HepG2 (cell line): ENCODE results near the gene NLGN2. TPM values are rescaled to one million over a fixed set of nuclear protein-coding genes. Genes with fewer than 3 reads are reported as not detected.

Source experiments
- ATAC-seq: fragments of 200-7000 bp; cut with Tn5 transposase; 3 replicates; pipeline ENCODE4 v1.9.1; 2020; ENCODE audit warnings: mild to moderate bottlenecking, moderate library complexity
- BruUV-seq: library from RNA; stranded (reverse); fragments of 400-500 nt; replicated peaks from 2 replicates; lab custom pipeline; 2021; lab: Mats Ljungman, UMichigan
- CTCF ChIA-PET: fragments of 300-600 bp; formaldehyde crosslinking; extraction: SDS; loops from one replicate; lab custom pipeline; 2021; ENCODE audit warnings: low total read pairs, inconsistent platforms, low intra/inter-chr PET ratio; lab: Yijun Ruan, JAX
- POLR2A ChIA-PET: fragments of 350-600 bp; sonication (Branson Sonifier 250); formaldehyde crosslinking; loops from one replicate; lab custom pipeline; 2020; ENCODE audit warnings: antibody characterized with exemption, inconsistent platforms; lab: Yijun Ruan, JAX
- DNase-seq: peaks from one replicate; pipeline ENCODE4 v3.0.0-alpha.2; 2015; ENCODE audit warnings: low spot score
- FAIRE-seq: peaks from 3 replicates; lab custom pipeline; 2011; peaks lifted over from hg19 to GRCh38; lab: Jason Lieb, UNC
- H2AFZ ChIP-seq: one replicate; pipeline ENCODE4 v1.6.1; 2011; ENCODE audit warnings: low read length, inconsistent platforms
- H3K27ac ChIP-seq: fragments of 300-600 bp; 3 replicates; pipeline ENCODE4 v1.8.0; 2011; ENCODE audit warnings: mixed run types, mild to moderate bottlenecking, mixed read lengths, low read length, inconsistent platforms; ENCODE audit not compliant: insufficient read depth; ENCODE audit errors: extremely low read length
- H3K27me3 ChIP-seq, 2 experiments: fragments of 200-600 bp in 1 of 2; 2 replicates in 1 of 2; 3 replicates in 1 of 2; pipeline versions ENCODE4 v1.6.0 to v1.8.0; 2011; ENCODE audit warnings: low read length in 2 of 2, mild to moderate bottlenecking in 2 of 2, moderate library complexity in 2 of 2, inconsistent platforms in 1 of 2; ENCODE audit not compliant: insufficient read depth in 2 of 2, control insufficient read depth in 1 of 2
- H3K36me3 ChIP-seq, 2 experiments: fragments of 200-600 bp in 1 of 2; replicated peaks in 1 of 2; 2 replicates in 1 of 2; 3 replicates in 1 of 2; pipeline versions ENCODE4 v1.5.1 to v1.8.0; 2011; ENCODE audit warnings: low read length in 2 of 2, inconsistent platforms in 1 of 2; ENCODE audit not compliant: insufficient read depth in 2 of 2, control insufficient read depth in 1 of 2
- H3K4me1 ChIP-seq: 2 replicates; pipeline ENCODE4 v1.5.1; 2012; ENCODE audit warnings: low read length, inconsistent platforms; ENCODE audit not compliant: insufficient read depth
- H3K4me2 ChIP-seq: 2 replicates; pipeline ENCODE4 v1.6.0; 2011; ENCODE audit warnings: low read depth, low read length, inconsistent platforms
- H3K4me3 ChIP-seq, 3 experiments: fragments of 200-600 bp in 1 of 3; sonication (generic), shearing (Covaris generic) in 1 of 3; replicated peaks in 1 of 3; 2 replicates each; pipeline ENCODE4 v1.5.1; 2011 to 2016; ENCODE audit warnings: low read length in 3 of 3, inconsistent platforms in 2 of 3, low read depth in 2 of 3, mild to moderate bottlenecking in 2 of 3, control low read depth in 1 of 3, mixed read lengths in 1 of 3; ENCODE audit not compliant: insufficient read depth in 1 of 3
- H3K79me2 ChIP-seq: one replicate; pipeline ENCODE4 v1.6.1; 2011; ENCODE audit warnings: low read length, inconsistent platforms; ENCODE audit not compliant: insufficient read depth
- H3K9ac ChIP-seq: 2 replicates; pipeline ENCODE4 v1.6.0; 2011; ENCODE audit warnings: mild to moderate bottlenecking, low read depth, low read length, inconsistent platforms; ENCODE audit not compliant: insufficient read depth
- H3K9me3 ChIP-seq: 2 replicates; pipeline ENCODE4 v1.5.1; 2012; ENCODE audit warnings: mild to moderate bottlenecking, low read length
- H4K20me1 ChIP-seq: 2 replicates; pipeline ENCODE4 v1.6.0; 2011; ENCODE audit warnings: inconsistent platforms, mild to moderate bottlenecking, low read length, moderate library complexity; ENCODE audit not compliant: insufficient read depth
- ATRX ChIP-seq: sonication (generic); formaldehyde crosslinking; IDR thresholded peaks from 2 replicates; pipeline ENCODE4 v1.4.0; 2020; ENCODE audit warnings: missing genetic modification reagents, borderline replicate concordance
- FOSL2 ChIP-seq: sonication (generic); formaldehyde crosslinking; IDR thresholded peaks from 2 replicates; pipeline ENCODE4 v1.4.0; 2020; ENCODE audit warnings: missing genetic modification reagents
- FOXM1 ChIP-seq: sonication (generic); formaldehyde crosslinking; IDR thresholded peaks from 2 replicates; pipeline ENCODE4 v1.5.0; 2020; ENCODE audit warnings: missing genetic modification reagents
- KAT2B ChIP-seq: fragments of 150-350 bp; IDR thresholded peaks from 2 replicates; pipeline ENCODE4 v1.6.1; 2014; ENCODE audit warnings: low read depth, low read length, borderline replicate concordance
- KAT8 ChIP-seq: IDR thresholded peaks from 2 replicates; pipeline ENCODE4 v1.6.1; 2016; ENCODE audit warnings: missing genetic modification reagents, missing compliant biosample characterization
- MAF1 ChIP-seq: sonication (generic); formaldehyde crosslinking; IDR thresholded peaks from 2 replicates; pipeline ENCODE4 v1.5.0; 2020; ENCODE audit warnings: missing genetic modification reagents, borderline replicate concordance
- MYNN ChIP-seq: sonication (generic); formaldehyde crosslinking; IDR thresholded peaks from 2 replicates; pipeline ENCODE4 v1.4.0; 2020; ENCODE audit warnings: mild to moderate bottlenecking, low read depth, missing genetic modification reagents
- NR2F1 ChIP-seq, 2 experiments: fragments of 450-650 bp in 1 of 2; formaldehyde crosslinking in 1 of 2; IDR thresholded peaks; 2 replicates each; pipeline versions ENCODE4 v1.5.0 to v1.6.1; 2016 to 2020; ENCODE audit warnings: mild to moderate bottlenecking in 1 of 2, missing compliant biosample characterization in 1 of 2, missing genetic modification reagents in 1 of 2, moderate library complexity in 1 of 2
- NR2F6 ChIP-seq, 2 experiments: IDR thresholded peaks; 2 replicates each; pipeline ENCODE4 v1.6.1; 2016; ENCODE audit warnings: antibody characterized with exemption in 1 of 2, mild to moderate bottlenecking in 1 of 2
- SIN3A ChIP-seq: IDR thresholded peaks from 2 replicates; pipeline ENCODE4 v1.6.1; 2011; ENCODE audit warnings: low read depth, mild to moderate bottlenecking, control low read depth, low read length, borderline replicate concordance
- WIZ ChIP-seq: sonication (generic); formaldehyde crosslinking; IDR thresholded peaks from 2 replicates; pipeline ENCODE4 v1.5.1; 2020; ENCODE audit warnings: mild to moderate bottlenecking, missing genetic modification reagents
- ZFY ChIP-seq: sonication (generic); formaldehyde crosslinking; IDR thresholded peaks from 2 replicates; pipeline ENCODE4 v1.4.0; 2020; ENCODE audit warnings: missing genetic modification reagents
- ZMYM3 ChIP-seq: sonication (generic); formaldehyde crosslinking; IDR thresholded peaks from 2 replicates; pipeline ENCODE4 v1.5.1; 2020; ENCODE audit warnings: mild to moderate bottlenecking, missing genetic modification reagents
- ZNF225 ChIP-seq: sonication (generic); formaldehyde crosslinking; IDR thresholded peaks from 2 replicates; pipeline ENCODE4 v1.4.0; 2020; ENCODE audit warnings: mild to moderate bottlenecking, missing genetic modification reagents
- ZNF367 ChIP-seq: sonication (generic); formaldehyde crosslinking; IDR thresholded peaks from 2 replicates; pipeline ENCODE4 v1.4.0; 2020; ENCODE audit warnings: missing genetic modification reagents, borderline replicate concordance
- ZNF816 ChIP-seq: sonication (generic); formaldehyde crosslinking; IDR thresholded peaks from 2 replicates; pipeline ENCODE4 v1.8.0; 2022; ENCODE audit warnings: missing genetic modification reagents, mild to moderate bottlenecking, borderline replicate concordance
- WGBS: methylation state at CpG from one replicate; pipeline ENCODE4 v1.1.6; 2017; ENCODE audit warnings: low lambda C conversion rate; 5-methylcytosine and 5-hydroxymethylcytosine counted together
- in situ Hi-C: cut with HindIII; loops from 2 replicates; pipeline ENCODE4 v1.10.0; 2017; ENCODE audit warnings: low pct_unique_long_range_greater_than_20kb; ENCODE audit not compliant: extremely low pct_ligation_motif_present
- intact Hi-C: fragments of 100-400 bp; cut with micrococcal nuclease; formaldehyde crosslinking; loops from one replicate; pipeline ENCODE4 v1.10.0; 2022; ENCODE audit not compliant: unreplicated experiment
- polyA plus RNA-seq, 8 experiments: library from polyadenylated mRNA; depleted of rRNA in 3 of 8; stranded (reverse) in 7 of 8; unstranded in 1 of 8; fragments of >200 nt; fragmentation: Illumina TruSeq in 4 of 8; extraction: Trizol in 4 of 8; gene quantifications; 2 replicates each; pipeline versions ENCODE4 v1.2.1 to v1.2.3, GENCODE V29; 2011 to 2016; ENCODE audit warnings: low read depth in 4 of 8, missing spikeins in 1 of 8, mixed read lengths in 1 of 8; ENCODE audit not compliant: insufficient read depth in 1 of 8
- total RNA-seq, 5 experiments: library from RNA; depleted of rRNA; stranded (reverse); fragments of >200 nt; fragmentation: Illumina TruSeq; extraction: Trizol; gene quantifications; 2 replicates each; pipeline ENCODE4 v1.2.3, GENCODE V29; 2016; ENCODE audit warnings: low read depth in 1 of 5
- TF ChIP-seq, protein P1 (sequence below): sonication (generic); formaldehyde crosslinking; IDR thresholded peaks from 2 replicates; pipeline ENCODE4 v1.8.1; 2023; ENCODE audit warnings: mild to moderate bottlenecking, missing genetic modification reagents
- TF ChIP-seq, protein P2 (sequence below): sonication (generic); formaldehyde crosslinking; IDR thresholded peaks from 2 replicates; pipeline ENCODE4 v1.5.0; 2020; ENCODE audit warnings: missing genetic modification reagents
- TF ChIP-seq, protein P3 (sequence below), 2 experiments: fragments of 450-650 bp in 1 of 2; sonication (generic) in 1 of 2; formaldehyde crosslinking; IDR thresholded peaks; 2 replicates each; pipeline versions ENCODE4 v1.5.0 to v1.8.0; 2020 to 2022; ENCODE audit warnings: mild to moderate bottlenecking in 1 of 2, missing genetic modification reagents in 1 of 2
- TF ChIP-seq, protein P4 (sequence below): sonication (generic); formaldehyde crosslinking; IDR thresholded peaks from 2 replicates; pipeline ENCODE4 v1.5.0; 2020; ENCODE audit warnings: mild to moderate bottlenecking, missing genetic modification reagents, moderate library complexity

The NLGN2 gene
- total and polyA plus RNA-seq, 2 of the 13 experiments (the other 11 are each of a cell fraction or from before 2014, with no cell fraction given): 1.9 to 11.0 TPM

DNA sequence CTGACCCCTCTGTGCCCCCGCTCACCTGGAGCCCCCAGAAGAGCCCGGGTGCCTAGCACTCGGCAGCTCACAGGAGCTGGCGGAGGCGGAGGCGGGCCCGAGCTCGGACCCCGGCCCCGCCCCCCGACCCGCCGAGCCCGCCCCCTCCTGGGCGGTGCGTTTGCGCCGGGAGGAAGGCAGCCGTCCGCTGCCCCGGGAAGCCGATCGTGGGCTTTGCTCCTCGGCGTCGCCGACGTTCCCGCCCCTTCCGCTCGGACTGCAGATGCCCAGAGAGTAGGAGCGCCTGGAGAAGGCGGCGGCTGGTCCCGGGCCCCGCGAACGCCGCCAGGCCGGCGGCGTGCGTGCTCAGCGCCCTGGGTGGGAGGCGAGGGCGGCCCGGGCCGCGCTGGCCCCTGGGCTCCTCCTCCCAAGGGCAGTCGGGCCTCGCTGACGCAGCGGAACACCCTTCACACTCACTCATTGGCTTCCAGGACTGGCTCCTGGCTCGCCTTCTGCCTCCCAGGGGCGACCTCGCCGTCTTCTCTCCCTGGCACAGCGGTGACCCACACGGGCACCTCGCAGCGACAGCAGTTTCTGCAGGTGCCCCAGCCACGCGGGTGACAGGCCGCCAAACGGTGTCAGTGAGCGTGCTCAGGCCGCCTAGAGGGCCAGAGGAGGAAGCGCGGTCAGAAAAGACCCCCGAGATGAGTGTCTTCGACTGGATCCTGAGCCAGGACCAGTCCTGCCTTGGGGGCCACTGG lies 13.0 kb upstream of the NLGN2 start, which contains the start of gene PLSCR3:
Gene PLSCR3, minus strand, starts transcription at position 74 of the 740 bp plus-strand sequence. CDS start 415 bp downstream, outside the sequence.
- CTCF ChIA-PET: no interaction called here
- FAIRE-seq: no peak
- no peak for TF ChIP-seq ATRX (CRISPR knock-in tag)
- TF ChIP-seq FOSL2 (CRISPR knock-in tag): no peak
- TF ChIP-seq, protein P1, sequence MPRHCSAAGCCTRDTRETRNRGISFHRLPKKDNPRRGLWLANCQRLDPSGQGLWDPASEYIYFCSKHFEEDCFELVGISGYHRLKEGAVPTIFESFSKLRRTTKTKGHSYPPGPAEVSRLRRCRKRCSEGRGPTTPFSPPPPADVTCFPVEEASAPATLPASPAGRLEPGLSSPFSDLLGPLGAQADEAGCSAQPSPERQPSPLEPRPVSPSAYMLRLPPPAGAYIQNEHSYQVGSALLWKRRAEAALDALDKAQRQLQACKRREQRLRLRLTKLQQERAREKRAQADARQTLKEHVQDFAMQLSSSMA (CRISPR knock-in tag): no peak
- TF ChIP-seq, protein P2, sequence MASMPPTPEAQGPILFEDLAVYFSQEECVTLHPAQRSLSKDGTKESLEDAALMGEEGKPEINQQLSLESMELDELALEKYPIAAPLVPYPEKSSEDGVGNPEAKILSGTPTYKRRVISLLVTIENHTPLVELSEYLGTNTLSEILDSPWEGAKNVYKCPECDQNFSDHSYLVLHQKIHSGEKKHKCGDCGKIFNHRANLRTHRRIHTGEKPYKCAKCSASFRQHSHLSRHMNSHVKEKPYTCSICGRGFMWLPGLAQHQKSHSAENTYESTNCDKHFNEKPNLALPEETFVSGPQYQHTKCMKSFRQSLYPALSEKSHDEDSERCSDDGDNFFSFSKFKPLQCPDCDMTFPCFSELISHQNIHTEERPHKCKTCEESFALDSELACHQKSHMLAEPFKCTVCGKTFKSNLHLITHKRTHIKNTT (CRISPR knock-in tag): no peak
- TF ChIP-seq ZMYM3 (CRISPR knock-in tag): no peak
- peak; percentile 90 for TF ChIP-seq ZFY
- TF ChIP-seq FOXM1 (CRISPR knock-in tag): no peak
- 0 out of 2 replicates have a peak, but pooled peaks have one; percentile 64 for TF ChIP-seq MYNN
- 0 out of 4 replicates have a peak, but pooled peaks of 1 of the 2 experiments have one; percentile 17 for TF ChIP-seq NR2F1 (CRISPR knock-in tag; IDR thresholded peaks at IDR 0.05)
- TF ChIP-seq MAF1 (CRISPR knock-in tag): no peak
- TF ChIP-seq WIZ (CRISPR knock-in tag): 0 out of 2 replicates have a peak, but pooled peaks have one; percentile 20
- TF ChIP-seq, protein P3, sequence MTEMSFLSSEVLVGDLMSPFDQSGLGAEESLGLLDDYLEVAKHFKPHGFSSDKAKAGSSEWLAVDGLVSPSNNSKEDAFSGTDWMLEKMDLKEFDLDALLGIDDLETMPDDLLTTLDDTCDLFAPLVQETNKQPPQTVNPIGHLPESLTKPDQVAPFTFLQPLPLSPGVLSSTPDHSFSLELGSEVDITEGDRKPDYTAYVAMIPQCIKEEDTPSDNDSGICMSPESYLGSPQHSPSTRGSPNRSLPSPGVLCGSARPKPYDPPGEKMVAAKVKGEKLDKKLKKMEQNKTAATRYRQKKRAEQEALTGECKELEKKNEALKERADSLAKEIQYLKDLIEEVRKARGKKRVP (CRISPR knock-in tag; IDR thresholded peaks at IDR 0.05): no peak
- TF ChIP-seq ZNF225: 0 out of 2 replicates have a peak, but pooled peaks have one; percentile 51
- TF ChIP-seq, protein P4, sequence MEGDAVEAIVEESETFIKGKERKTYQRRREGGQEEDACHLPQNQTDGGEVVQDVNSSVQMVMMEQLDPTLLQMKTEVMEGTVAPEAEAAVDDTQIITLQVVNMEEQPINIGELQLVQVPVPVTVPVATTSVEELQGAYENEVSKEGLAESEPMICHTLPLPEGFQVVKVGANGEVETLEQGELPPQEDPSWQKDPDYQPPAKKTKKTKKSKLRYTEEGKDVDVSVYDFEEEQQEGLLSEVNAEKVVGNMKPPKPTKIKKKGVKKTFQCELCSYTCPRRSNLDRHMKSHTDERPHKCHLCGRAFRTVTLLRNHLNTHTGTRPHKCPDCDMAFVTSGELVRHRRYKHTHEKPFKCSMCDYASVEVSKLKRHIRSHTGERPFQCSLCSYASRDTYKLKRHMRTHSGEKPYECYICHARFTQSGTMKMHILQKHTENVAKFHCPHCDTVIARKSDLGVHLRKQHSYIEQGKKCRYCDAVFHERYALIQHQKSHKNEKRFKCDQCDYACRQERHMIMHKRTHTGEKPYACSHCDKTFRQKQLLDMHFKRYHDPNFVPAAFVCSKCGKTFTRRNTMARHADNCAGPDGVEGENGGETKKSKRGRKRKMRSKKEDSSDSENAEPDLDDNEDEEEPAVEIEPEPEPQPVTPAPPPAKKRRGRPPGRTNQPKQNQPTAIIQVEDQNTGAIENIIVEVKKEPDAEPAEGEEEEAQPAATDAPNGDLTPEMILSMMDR (CRISPR knock-in tag): peak; percentile 53
- TF ChIP-seq ZNF816 (CRISPR knock-in tag): no peak; the same call in 1 of the 2 replicates
- TF ChIP-seq KAT2B: no peak
- TF ChIP-seq ZNF367 (CRISPR knock-in tag): no peak
- TF ChIP-seq SIN3A: 0 out of 2 replicates have a peak, but pooled peaks have one; percentile 22
- TF ChIP-seq NR2F6 (IDR thresholded peaks at IDR 0.05): no peak
- no peak for TF ChIP-seq NR2F6 (CRISPR knock-in tag; IDR thresholded peaks at IDR 0.05)
- TF ChIP-seq KAT8 (CRISPR knock-in tag): peak; percentile 21; the same call in 1 of the 2 replicates

More for the DNA sequence above, 13.0 kb upstream of the NLGN2 start, which contains the start of gene PLSCR3:
- H3K4me3 ChIP-seq: peak within 1 kb of the TSS; percentile 68 to 90 (median 84)
- H3K27ac ChIP-seq: peak within 1 kb of the TSS; percentile 76
- H3K36me3 ChIP-seq: peaks cover 0 to 2% of the 10 kb centered on the region in 2 experiments; a peak in 2 of 5 replicates
- H3K4me2 ChIP-seq: peak within 1 kb of the TSS; percentile 88
- WGBS: 8% methylated on average over 5 of the region's 71 CpGs
- in situ Hi-C loops: no loop called here
- no peaks in the 10 kb centered on the region for H4K20me1 ChIP-seq
- no peaks in the 10 kb centered on the region for H3K79me2 ChIP-seq
- ATAC-seq (peak; percentile 91), DNase-seq (peak; percentile 75)
- POLR2A ChIA-PET: interaction anchor here (0.7 to 2.4 kb wide), 11 partner anchors 9 to 293 kb away, joined by 3 to 76 read pairs (median 4); partner anchors contain the start of genes CHRNB1, NEURL4, POLR2A and SLC35G6
- H2AFZ ChIP-seq: no peak within 1 kb of the TSS
- no peaks in the 10 kb centered on the region for H3K9me3 ChIP-seq
- intact Hi-C loops: no loop called here
- H3K4me1 ChIP-seq: peaks cover 14% of the 10 kb centered on the region
- peak within 1 kb of the TSS; percentile 76 for H3K9ac ChIP-seq
- TSS peak; percentile 84 for BruUV-seq
- H3K27me3 ChIP-seq: no peaks in the 10 kb centered on the region
